Activated CD4-positive, alpha-beta T cell treated with anti-CD3 and anti-CD28 coated beads, Interleukin-2, amount 50 U/mL, for 1 hour (primary cell): ENCODE results near the gene KHDRBS2.

Source experiments
- DNase-seq: peaks from one replicate; pipeline ENCODE4 v3.0.0-alpha.2; 2020

The KHDRBS2 gene

DNA sequence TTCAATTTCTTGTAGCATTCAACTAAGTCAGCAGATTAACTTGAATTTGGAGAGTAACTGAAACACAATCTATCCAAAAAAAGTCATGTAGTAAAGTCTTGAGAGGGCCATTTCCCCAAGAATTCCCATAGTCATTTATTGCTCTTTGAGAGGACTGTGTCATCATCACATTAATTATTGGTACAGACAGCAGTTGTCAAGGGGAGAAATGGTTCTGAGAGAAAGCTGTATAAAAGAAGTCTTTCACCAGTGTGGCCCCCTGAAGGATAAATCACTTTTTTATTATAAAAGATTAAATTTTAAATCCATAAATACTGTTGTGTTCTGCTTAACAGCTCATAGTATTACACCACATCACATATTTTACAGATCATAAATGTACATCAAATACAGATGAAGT lies 111.5 kb downstream of the KHDRBS2 start:
- no peak for DNase-seq

DNA sequence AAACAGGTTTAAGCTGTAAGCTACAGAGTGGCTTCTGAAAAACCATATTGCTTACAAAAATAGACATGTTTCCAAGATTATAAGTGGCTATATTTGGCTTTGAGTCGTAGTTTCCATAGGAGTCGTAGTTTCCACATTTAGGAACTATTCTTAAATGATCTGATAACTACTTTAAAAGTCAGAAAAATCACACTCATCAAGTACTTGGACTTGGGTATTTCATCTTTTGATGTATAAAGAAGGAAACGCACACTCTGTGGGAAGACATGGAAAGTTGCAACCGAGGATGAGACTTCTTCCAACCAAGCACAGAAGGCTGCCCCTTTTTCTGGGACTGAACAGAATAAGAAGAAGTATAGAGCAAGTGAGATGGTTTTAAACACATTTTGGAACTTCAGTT lies 118.3 kb downstream of the KHDRBS2 start:
- no peak for DNase-seq

DNA sequence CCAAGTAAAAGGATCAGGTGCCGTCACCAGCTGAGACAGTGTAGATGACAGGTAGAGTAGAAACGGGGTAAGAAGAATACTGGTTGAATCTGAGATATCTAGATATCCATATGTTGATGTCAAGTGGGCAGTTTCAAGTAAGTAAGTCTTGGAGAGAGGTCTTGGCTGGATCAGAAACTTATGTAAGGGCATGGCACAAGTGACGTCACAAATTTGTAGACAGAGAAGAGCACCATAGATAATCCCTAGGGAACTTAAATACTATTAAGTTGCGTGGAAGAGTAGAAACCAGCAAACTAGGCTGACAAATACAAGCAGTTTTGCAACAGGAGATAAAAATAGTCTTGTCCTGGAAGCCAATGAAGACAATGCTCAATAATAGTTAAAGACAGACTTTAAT lies 123.2 kb downstream of the KHDRBS2 start:
- DNase-seq: no peak

DNA sequence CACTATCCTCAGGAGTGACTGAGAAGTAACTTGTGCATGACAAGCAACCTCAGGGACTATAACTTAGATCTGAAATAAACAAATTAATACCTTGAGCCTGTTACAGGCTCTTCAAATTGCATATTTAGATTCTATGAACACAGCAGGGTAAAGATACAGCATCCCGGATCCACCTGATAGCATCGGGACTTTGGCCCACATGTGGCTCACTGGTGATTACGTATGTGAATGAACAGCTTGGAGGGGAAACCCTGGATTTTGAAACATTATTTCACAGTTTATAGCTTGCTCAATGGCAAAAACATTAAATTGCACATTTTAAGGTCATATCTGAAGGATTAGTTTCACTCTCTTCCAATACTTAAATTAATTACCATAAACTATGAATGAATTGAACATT lies 133.2 kb downstream of the KHDRBS2 start:
- no peak for DNase-seq

DNA sequence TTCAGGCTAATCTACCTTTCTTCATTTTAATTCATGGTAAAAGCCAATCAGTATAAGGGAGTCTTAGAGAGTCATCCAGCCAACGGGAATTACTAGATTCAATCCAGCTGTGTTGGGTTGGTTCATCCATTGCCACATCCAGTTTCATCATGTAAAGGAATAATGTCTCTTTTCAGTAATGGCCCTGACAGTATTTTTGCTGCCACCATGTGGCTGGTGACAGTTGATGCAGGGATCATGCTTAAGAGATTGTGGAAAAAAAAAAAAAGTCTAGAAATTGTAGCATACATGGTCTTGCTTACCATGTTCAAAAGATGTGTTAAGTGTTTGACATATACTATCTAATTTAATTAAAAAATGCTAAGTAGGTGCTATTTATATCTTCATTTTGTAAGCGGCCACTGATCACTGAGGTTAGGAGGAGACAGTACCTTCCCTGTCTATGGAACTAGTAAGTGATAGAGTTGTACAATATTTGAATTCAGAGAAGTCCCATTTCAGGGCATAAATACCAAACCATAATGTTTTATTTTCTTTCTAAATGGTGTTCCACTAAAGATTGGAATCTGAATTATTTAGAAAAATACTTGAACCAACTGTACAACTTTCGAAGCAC lies 135.9 kb downstream of the KHDRBS2 start:
- no peak for DNase-seq

DNA sequence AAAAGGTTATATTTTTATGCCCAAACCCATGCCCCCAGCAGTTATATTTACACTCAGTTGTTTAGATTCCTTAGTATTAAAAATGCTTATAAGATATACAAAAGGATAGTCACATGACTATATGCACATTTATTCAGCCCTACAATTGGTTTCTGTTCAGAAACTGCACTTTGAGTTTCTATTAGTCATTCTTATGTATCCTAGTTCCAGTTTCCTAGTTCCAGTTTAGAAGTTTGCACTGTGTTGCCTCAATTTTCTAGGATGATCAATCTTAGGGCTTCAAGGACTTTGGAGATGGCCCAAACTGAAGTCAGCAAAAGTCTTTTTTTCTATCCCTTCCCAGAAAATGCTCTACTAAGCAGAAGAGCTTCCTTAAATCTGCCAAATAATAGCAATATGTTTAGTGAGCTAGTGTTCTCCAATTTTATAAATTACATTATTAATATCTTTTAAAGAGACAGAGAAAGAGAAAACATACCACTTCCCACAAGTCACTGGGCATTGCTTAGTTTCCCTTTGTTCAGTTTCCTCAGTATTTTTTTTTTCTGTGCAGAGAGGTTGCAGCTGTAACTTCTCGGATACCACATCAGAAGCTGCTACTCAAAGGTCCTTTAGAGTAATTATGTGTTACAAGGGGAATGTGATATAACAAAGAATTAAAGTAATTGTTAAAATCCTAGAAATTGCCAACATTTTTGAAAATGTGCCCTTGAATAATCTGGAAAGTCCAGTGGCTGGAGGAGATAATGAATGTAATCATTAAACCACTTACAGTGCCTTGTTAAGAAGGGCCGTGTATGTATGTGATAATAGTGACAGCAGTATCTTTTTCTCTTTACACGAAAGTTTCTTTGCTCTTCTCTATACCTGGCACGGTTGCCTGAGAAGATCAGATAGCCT lies 138.8 kb downstream of the KHDRBS2 start:
- DNase-seq: no peak

DNA sequence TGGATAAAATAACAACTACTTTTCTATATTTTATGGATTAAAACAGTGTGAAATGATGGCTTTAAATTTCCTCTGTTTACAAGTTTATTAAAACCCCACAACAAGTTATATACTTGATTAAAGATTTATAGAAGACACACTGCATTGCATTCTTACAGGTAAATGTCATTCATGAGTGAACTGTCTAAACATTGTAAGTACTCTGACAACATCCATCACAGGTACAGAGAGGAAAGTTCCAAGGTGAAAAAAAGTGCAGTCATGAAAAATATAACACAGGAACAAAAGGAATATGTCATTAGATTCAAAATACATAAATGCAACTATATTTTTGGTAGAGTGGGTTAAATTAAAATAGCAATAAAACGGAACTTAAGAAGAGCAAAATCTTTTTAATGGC lies 156.9 kb downstream of the KHDRBS2 start:
- DNase-seq: no peak

DNA sequence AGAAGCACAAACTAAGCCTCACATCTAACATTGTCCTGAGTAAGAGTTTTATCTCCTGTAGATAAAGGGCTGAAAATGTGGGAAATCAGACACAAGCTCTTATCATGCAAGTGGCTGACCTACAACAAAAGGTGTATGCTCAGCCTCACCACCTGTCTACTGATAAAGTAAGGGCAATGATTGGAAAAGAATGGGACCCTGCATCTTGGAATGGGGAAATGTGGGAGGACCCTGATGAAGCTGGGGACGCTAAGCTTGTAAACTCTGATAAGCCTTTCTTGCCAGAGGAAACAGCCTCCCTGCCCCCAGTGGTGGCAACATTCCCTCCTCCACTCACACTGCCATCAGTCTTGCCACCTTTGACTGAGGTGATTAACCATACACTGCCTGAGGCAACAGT lies 166.6 kb downstream of the KHDRBS2 start:
- no peak for DNase-seq

DNA sequence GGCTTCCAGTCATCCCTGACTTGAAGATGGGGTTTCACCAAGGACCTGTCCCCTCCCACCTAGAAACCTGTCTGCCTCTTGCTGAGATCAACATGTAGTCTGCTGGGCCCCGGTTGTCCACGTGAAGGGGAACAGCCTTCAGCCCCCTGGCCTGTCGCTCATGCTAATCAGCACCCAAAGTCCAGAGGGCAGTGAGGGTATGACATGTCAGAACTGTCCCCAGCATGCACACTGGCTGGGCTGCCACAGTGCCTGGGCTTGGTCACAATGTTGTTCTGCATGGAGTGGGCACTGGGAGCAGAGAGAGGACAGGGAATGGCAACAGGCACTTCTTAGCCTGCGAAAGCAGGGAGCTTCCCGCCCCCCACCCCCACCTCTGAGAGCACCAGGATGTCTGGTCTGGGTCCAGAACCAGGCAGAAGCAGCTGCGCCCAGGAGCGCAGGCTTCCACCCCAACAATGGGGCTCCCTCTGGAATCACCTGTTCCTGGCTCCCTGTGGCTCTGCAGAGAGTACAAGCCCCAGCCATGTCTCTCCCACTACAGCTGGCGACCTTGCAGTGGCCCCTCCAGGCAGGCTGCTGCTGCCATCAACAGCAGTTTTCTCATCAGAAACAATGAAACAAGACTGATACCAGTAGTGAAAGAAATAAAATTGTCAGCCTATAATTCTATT lies 182.7 kb downstream of the KHDRBS2 start:
- no peak for DNase-seq

DNA sequence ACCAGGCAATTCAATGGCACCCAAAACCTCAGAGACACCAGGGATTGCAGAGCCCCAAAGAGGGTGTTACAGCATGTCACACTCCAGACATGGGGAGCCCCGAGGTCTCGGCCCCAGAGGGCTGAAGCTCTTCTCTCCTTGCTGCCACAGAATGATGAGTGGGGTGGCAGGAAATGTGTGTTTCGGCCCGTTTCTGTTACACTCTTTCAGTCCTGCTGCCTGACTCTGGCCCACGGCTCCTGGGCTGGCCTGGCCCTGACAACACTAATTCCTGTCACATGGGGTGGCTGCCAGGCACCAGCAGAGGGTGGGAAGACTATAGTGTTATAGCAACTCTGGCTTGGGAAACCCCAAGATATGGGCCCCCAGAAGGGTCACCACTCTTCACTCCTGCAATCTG lies 183.6 kb downstream of the KHDRBS2 start:
- DNase-seq: no peak

DNA sequence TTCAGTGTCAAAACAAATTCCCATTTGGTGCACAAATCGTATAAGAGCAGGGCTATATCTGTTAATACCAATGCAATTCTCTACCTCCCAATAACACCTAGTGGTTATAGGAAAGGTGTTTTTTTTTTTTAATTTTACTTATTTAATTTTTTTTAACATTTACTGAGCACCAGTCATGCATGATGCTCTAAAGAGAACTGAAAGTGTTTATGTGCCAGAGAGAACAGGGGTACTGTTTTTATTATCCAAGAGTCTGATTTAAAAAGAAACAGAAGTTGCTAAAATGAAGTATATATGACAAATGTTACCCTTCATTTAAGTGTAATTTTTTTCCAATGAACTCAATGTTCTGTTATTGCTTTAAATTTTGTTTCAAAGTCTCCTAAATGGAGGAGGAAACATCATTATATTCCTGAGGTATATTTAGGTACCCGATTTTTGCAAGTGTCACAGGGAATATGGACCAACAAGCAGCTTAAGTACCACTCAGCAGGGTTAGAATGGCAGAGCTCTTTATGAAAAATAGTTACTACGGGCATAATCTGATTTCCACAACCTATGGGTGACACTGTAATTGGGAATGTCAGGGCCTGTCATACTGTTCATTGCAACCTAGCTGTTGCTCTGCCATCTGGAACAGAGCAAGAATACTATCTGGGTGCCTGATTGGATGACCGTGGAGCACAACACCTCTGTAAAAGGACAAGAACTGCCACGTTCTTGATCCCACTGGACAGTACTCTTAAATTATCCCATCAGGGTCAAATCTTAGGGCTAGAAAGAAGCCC lies 195.4 kb downstream of the KHDRBS2 start:
- DNase-seq: no peak

DNA sequence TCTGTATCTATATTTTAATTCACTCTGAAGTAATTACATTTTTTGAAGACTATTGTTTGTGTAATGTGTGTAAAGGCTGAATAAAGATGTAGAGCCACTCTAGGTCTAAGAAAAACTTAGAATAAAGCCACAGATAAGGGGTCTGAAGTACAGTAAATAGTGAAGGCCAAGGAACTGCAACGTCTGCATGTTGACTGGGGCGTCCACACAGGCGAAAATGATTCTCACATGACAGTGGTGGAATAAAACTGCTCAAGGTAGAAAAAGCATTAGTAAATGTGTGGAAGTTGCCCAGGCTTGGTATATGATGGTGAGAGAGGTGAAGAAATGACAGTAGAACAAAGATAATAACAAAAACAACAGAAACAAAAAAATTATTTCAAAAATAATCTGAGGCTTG lies 196.2 kb downstream of the KHDRBS2 start:
- no peak for DNase-seq

DNA sequence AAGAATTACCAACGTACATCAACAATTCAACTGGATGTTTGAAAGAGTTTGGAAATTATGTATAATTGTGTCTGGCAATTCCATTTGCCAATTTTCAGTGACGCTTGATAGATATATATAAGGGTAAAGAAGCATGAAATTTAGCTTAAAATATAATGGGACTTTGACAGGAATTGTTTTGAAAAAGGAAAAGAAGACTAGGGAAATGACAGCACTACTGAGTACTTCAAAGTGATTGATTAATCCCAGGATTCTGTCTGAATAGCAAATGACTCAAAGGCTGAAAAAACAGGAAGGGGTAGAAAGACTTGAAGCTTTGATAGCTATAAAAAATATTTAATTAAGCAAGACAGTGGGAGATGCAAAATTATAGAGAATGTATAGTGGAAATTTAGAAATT lies 200.0 kb downstream of the KHDRBS2 start:
- no peak for DNase-seq

DNA sequence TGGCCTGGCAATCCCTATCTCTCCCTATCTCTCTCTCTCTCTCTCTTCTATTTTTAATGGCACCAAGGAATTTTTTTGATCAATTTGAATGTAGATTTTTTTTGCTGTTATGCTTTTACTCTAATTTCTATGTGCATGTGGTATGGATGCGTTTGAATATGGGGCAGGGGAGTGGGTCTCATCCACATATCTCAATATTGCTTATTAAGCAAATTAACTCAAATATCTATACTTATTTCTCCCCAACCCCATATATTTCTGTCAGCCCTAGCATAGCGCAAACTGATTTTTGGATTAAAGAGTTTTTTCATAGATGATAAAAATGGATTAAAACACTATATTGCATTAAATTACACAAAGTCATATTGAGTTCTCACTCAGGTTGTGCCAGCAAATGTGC lies 210.2 kb downstream of the KHDRBS2 start:
- DNase-seq: no peak

DNA sequence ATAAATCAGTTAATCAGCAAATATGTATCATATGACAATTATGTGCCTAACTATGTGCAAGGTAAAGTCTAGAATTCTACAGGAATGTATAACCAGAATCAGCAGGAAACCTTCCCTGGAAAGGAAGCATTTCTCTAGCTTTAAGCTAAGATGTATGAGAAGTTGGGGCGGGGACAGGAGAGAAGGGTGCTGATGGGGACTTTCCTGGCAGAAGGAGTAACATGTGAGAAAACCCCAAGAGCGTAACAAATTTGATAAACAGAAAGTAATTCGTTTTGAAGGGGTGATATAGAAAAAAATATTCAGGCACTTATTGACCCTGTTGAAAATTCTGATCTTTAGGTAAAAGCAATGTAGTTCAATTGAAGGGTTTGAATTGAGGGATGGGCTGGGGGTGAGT lies 226.1 kb downstream of the KHDRBS2 start:
- no peak for DNase-seq

DNA sequence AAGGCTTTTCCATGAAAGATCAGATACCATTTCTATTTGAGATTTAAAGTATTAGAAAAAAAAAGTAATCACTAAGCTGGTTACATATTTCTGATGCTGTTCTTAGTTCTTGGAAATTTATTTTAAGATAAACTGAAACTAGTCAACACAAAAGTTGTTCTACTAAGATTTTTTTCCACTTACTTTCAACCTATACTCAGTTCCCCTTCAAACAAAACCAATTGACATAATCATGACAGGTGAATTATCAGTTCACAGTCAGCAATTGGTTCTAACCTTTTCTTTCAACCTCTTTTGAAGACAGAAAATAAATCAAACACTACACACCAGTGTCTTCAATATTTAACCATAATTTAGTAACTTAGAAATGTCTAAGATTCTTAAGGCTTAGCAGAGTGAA lies 228.7 kb downstream of the KHDRBS2 start:
- DNase-seq: no peak

DNA sequence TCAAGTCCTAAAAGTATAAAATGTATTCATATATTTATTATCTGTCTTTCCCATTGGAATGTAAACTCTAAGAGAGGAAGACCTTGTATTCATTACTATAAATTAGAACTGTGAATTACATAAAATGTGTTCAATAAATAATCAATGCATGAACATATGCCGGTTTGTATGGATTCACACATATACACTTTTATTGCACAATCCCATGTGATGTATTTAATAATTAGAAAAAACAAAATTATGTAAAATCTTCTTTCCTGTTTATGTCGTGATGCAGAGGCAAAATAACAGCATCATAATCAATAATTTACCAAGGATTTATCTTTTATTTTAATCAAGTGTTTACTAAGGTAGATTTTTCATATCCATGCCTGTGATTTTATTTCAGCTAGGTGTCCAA lies 240.5 kb downstream of the KHDRBS2 start:
- no peak for DNase-seq

DNA sequence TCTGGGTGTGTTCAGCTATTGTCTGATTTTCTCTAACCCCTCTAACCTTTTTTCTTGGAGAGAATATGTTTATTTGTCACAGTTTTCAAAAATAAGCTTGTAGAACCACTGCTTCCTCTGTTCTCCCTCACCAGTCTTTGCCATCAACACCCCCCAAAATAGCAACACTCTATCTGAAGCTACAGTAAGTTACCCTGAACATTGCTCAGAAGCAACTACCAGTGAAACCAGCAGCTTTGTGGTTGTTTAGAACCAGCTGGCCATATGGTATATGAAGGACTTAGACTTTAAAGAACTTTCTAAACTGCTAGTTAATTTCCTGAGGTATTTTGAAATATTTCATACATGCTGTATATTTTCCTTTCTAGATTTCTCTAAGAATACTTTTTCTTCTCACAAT lies 242.9 kb downstream of the KHDRBS2 start:
- no peak for DNase-seq

DNA sequence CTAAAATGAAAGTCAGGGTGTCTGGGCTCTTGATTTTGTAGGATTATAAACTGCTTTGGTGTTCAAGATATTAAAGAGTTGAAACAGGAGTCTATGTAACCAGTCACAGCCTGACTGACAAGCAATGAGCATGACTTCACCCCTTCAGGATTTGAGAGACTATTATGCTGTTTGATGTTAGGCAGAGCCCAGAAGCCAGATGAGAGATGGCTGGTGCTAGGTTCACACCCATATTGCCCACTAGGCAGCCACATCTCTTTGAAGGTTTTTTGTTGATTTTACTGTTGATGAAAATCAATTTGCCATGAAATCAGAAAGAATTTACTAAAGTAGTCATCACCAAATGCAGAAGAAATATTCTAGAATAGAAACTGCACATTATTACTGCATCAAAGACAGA lies 243.6 kb downstream of the KHDRBS2 start:
- DNase-seq: no peak

DNA sequence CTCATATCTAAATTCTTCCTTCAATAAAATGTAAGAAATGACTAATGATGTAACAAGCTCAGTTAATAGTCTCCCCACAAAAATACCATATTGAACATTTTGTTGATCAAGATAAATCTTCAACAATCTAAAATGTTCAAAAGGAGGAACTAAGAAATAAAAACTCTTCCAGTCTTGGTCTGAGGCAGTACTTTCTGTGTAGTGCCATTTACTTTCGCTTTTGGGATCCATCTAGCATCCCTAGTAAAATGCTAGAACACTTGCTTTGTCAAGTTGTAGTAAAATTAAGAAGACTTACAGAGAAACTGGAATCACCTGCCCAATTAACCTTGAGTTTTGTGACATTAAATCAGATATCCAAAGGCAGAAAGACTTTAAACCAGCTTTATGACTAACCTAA lies 246.4 kb downstream of the KHDRBS2 start:
- no peak for DNase-seq

DNA sequence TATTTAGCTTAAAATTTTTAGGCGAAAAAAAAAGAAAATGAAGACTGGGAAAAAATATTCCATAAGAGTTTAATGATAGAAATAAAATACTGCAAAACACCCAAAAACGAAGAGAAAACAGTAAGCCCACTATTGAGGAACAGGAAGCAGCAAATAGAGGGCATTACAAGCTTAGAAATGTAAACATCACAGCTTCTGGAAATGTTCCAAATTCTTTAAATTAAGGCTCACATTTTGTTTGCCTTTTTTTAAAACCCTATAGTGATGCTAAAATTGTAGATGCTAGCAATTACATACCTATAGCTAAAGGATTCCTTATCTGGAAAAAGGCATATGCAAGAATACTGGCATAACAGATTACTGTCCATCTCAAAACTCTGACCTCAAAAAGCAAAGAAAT lies 248.6 kb downstream of the KHDRBS2 start:
- DNase-seq: no peak

DNA sequence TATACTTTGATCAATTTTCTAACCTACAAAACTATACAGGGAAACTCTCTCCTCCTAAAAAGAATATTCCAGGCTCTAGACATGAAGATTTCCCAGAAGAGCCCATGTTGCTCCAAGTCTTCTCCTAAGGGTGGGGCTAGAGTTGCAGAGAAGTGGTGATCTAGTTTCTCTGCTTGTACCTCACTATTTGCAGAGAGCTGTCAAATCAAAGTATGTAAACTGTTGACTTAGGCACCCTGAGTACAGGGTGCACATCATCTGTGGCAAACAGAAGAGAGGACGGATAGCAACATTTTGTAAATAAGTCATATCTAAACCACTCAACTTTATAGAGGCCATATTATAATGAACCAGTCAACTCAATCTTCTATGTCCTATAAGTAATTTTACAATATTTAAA lies 250.1 kb downstream of the KHDRBS2 start:
- DNase-seq: no peak

DNA sequence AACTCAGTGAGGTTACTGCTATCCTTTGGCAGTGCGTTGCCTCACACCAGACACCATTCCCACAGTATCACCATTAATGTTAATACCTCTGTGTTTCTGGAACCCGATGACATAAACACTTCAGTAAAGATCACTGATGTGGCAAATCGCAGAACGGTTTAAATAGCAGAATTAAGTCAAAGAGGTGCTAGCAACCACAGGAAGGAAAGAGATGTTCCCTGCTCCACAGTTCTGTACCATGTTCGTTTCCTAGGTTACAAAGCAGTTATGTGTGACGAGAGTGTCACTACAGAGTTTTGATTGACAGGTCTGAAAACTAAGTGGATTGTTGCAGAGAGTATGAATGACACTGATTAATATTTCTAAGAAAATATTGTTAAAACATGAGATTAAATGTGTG lies 272.3 kb downstream of the KHDRBS2 start:
- DNase-seq: no peak
